GM23338 (cell line): Measurements from ENCODE around the gene FCHSD2. TPM values are rescaled to one million over a fixed set of nuclear protein-coding genes. Genes with fewer than 3 reads are reported as not detected.

Experiments
- ATAC-seq: fragments of 200-7000 bp; cut with Tn5 transposase; 3 replicates; pipeline ENCODE4 v1.9.1; 2020
- DNase-seq: peaks from one replicate; pipeline ENCODE4 v3.0.0-alpha.2; 2015; ENCODE audit warnings: low spot score
- H2AFZ ChIP-seq: fragments of 200-600 bp; sonication (generic); 2 replicates; pipeline ENCODE4 v1.8.0; 2016; ENCODE audit warnings: antibody characterized with exemption, mild to moderate bottlenecking, moderate library complexity
- H3F3A ChIP-seq: fragments of 200-600 bp; sonication (generic); replicated peaks from 2 replicates; pipeline ENCODE4 v1.8.0; 2017; ENCODE audit warnings: antibody characterized with exemption, mixed run types, low read depth
- H3K27ac ChIP-seq: fragments of 200-600 bp; sonication (generic); 2 replicates; pipeline ENCODE4 v1.6.1; 2016; ENCODE audit warnings: low read depth
- H3K27me3 ChIP-seq: fragments of 200-600 bp; sonication (generic); 2 replicates; pipeline ENCODE4 v1.8.0; 2016; ENCODE audit warnings: mild to moderate bottlenecking, mixed run types, moderate library complexity; ENCODE audit not compliant: insufficient read depth
- H3K36me3 ChIP-seq: fragments of 200-600 bp; sonication (generic); 2 replicates; pipeline ENCODE4 v1.8.0; 2016; ENCODE audit warnings: mild to moderate bottlenecking; ENCODE audit not compliant: insufficient read depth
- H3K4me1 ChIP-seq: fragments of 200-600 bp; sonication (generic); 2 replicates; pipeline ENCODE4 v1.8.0; 2016; ENCODE audit warnings: mild to moderate bottlenecking, moderate library complexity; ENCODE audit not compliant: insufficient read depth
- H3K4me2 ChIP-seq: fragments of 200-600 bp; sonication (generic); 2 replicates; pipeline ENCODE4 v1.7.1; 2017; ENCODE audit warnings: mixed run types
- H3K4me3 ChIP-seq: fragments of 200-600 bp; sonication (generic); 2 replicates; pipeline ENCODE4 v1.6.1; 2016; ENCODE audit warnings: mixed run types
- H3K79me2 ChIP-seq: fragments of 200-600 bp; sonication (generic); replicated peaks from 2 replicates; pipeline ENCODE4 v1.8.0; 2017; ENCODE audit warnings: mild to moderate bottlenecking; ENCODE audit not compliant: insufficient read depth
- H3K9me2 ChIP-seq: fragments of 200-600 bp; sonication (generic); 2 replicates; pipeline ENCODE4 v1.8.0; 2017; ENCODE audit not compliant: insufficient read depth
- H4K20me1 ChIP-seq: fragments of 200-600 bp; sonication (generic); replicated peaks from 2 replicates; pipeline ENCODE4 v1.8.0; 2017; ENCODE audit warnings: mild to moderate bottlenecking; ENCODE audit not compliant: insufficient read depth
- H3K27ac Mint-ChIP-seq: 2 replicates; pipeline ENCODE4 v1.8.0; 2020; ENCODE audit warnings: inconsistent platforms, mild to moderate bottlenecking, moderate library complexity, mixed read lengths
- H3K27me3 Mint-ChIP-seq: 3 replicates; pipeline ENCODE4 v1.8.0; 2022; ENCODE audit warnings: low read depth, mild to moderate bottlenecking, moderate library complexity, mixed read lengths, inconsistent platforms; ENCODE audit not compliant: insufficient read depth, poor library complexity
- H3K36me3 Mint-ChIP-seq: 3 replicates; pipeline ENCODE4 v1.8.0; 2021; ENCODE audit warnings: low read depth, mild to moderate bottlenecking, inconsistent platforms, moderate library complexity, mixed read lengths
- H3K4me1 Mint-ChIP-seq: 3 replicates; pipeline ENCODE4 v1.8.0; 2020; ENCODE audit warnings: mild to moderate bottlenecking, inconsistent platforms, mixed read lengths
- H3K4me3 Mint-ChIP-seq: 3 replicates; pipeline ENCODE4 v1.8.0; 2021; ENCODE audit warnings: moderate library complexity, mild to moderate bottlenecking, inconsistent platforms, mixed read lengths
- H3K9me3 Mint-ChIP-seq: 3 replicates; pipeline ENCODE4 v1.8.0; 2020; ENCODE audit warnings: moderate library complexity, mild to moderate bottlenecking, inconsistent platforms, mixed read lengths
- EZH2 ChIP-seq: fragments of 200-600 bp; sonication (generic); IDR thresholded peaks from one replicate; pipeline ENCODE4 v1.8.0; 2017; ENCODE audit warnings: antibody characterized with exemption, mild to moderate bottlenecking, low read depth; ENCODE audit not compliant: unreplicated experiment
- EZH2phosphoT487 ChIP-seq: fragments of 200-600 bp; sonication (generic); IDR thresholded peaks from one replicate; pipeline ENCODE4 v1.8.1; 2018; ENCODE audit warnings: antibody characterized with exemption; ENCODE audit not compliant: unreplicated experiment
- JUNB ChIP-seq: IDR thresholded peaks from one replicate; pipeline ENCODE4 v1.6.1; 2016; ENCODE audit warnings: antibody characterized with exemption; ENCODE audit not compliant: unreplicated experiment
- NANOG ChIP-seq: IDR thresholded peaks from 2 replicates; pipeline ENCODE4 v1.6.1; 2016; ENCODE audit warnings: antibody characterized with exemption, borderline replicate concordance
- POLR2AphosphoS5 ChIP-seq: IDR thresholded peaks from 2 replicates; pipeline ENCODE4 v1.6.1; 2016; ENCODE audit warnings: antibody characterized with exemption, low read depth
- ZNF114 ChIP-seq: fragments of 250-450 bp; sonication (Bioruptor Pico); IDR thresholded peaks from 2 replicates; pipeline ENCODE4 v1.5.0; 2020; ENCODE audit warnings: mild to moderate bottlenecking, moderate library complexity
- ZNF462 ChIP-seq: fragments of 250-450 bp; sonication (Bioruptor Pico); IDR thresholded peaks from 2 replicates; pipeline ENCODE4 v1.5.0; 2020; ENCODE audit warnings: mild to moderate bottlenecking, moderate library complexity
- polyA plus RNA-seq: library from polyadenylated mRNA; unstranded; fragments of >200 nt; fragmentation: Nextera tagmentation; extraction: Ambion mirVana; gene quantifications from 2 replicates; pipeline ENCODE4 v1.2.1, GENCODE V29; 2016
- total RNA-seq: library from RNA; depleted of rRNA; stranded (reverse); fragments of >200 nt; shearing (Covaris generic); gene quantifications from 2 replicates; pipeline ENCODE4 v1.2.3, GENCODE V29; 2014
- TF ChIP-seq, protein P1 (sequence below), 2 experiments: fragments of 200-600 bp in 1 of 2; sonication (generic) in 1 of 2; conservative IDR thresholded peaks; 2 replicates each; pipeline versions ENCODE4 v1.5.1 to v1.6.1; 2016 to 2017; ENCODE audit warnings: antibody characterized with exemption in 2 of 2, low read depth in 2 of 2, mild to moderate bottlenecking in 2 of 2, moderate library complexity in 1 of 2

The FCHSD2 gene
- total and polyA plus RNA-seq, 2 experiments from 2014 or later: 3.6 to 5.2 TPM

DNA sequence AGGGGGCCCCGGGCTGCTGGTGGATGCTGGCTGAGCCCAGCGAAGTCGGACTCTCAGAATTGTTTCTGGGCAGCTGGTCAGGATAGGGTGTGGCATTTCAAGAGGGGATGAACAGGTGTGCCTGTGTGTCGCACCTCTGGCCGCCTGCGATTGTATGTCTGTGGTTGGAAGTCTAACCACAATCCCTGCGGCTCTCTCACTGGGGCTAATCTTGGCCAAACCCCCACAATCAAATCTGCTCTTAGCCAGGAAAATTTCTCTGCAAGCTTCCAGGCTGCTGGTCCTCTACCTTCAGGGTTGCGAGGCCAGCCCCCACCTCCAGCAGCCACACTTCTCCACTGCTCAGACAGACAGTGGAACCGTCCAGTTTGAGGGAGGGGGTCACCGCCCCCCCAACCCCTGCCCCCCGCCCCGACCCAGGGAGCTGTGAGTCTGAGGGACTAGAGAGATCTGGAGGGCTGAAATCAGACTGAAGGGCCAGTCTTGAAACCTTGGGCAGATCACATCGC, 327.0 kb downstream of the FCHSD2 start:
- peaks cover 23% of the 10 kb centered on the region for H3K27me3 Mint-ChIP-seq
- no peaks in the 10 kb centered on the region; the same call in 1 of the 2 replicates for H4K20me1 ChIP-seq
- H3K9me3 Mint-ChIP-seq: no peaks in the 10 kb centered on the region
- H3K27me3 ChIP-seq: 0 out of 2 replicates have a peak, but pooled peaks cover 2% of the 10 kb centered on the region
- peak overlapping the region; percentile 91 for H3K4me3 ChIP-seq
- DNase-seq (no peak), ATAC-seq (no peak)
- H3K27ac Mint-ChIP-seq: no peak overlapping the region; the same call in 1 of the 2 replicates
- TF ChIP-seq JUNB: no peak
- TF ChIP-seq NANOG: no peak
- no peak for TF ChIP-seq ZNF114 (CRISPR knock-in tag)
- no peak for TF ChIP-seq POLR2AphosphoS5
- TF ChIP-seq ZNF462 (CRISPR knock-in tag): no peak
- no peak for TF ChIP-seq EZH2phosphoT487
- TF ChIP-seq, protein P1, sequence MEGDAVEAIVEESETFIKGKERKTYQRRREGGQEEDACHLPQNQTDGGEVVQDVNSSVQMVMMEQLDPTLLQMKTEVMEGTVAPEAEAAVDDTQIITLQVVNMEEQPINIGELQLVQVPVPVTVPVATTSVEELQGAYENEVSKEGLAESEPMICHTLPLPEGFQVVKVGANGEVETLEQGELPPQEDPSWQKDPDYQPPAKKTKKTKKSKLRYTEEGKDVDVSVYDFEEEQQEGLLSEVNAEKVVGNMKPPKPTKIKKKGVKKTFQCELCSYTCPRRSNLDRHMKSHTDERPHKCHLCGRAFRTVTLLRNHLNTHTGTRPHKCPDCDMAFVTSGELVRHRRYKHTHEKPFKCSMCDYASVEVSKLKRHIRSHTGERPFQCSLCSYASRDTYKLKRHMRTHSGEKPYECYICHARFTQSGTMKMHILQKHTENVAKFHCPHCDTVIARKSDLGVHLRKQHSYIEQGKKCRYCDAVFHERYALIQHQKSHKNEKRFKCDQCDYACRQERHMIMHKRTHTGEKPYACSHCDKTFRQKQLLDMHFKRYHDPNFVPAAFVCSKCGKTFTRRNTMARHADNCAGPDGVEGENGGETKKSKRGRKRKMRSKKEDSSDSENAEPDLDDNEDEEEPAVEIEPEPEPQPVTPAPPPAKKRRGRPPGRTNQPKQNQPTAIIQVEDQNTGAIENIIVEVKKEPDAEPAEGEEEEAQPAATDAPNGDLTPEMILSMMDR (conservative IDR thresholded peaks at IDR 0.05; ENCODE audit: low read depth in 2 of 2): no peak
- TF ChIP-seq EZH2: no peak
- peak overlapping the region; percentile 96 for H3K4me2 ChIP-seq
- peaks cover 20% of the 10 kb centered on the region; the same call in 2 of the 3 replicates for H3K36me3 Mint-ChIP-seq
- H3K9me2 ChIP-seq: no peaks in the 10 kb centered on the region
- H3K27ac ChIP-seq: no peak overlapping the region
- H3K4me1 ChIP-seq: peaks cover 15% of the 10 kb centered on the region; the same call in 1 of the 2 replicates
- H3K4me3 Mint-ChIP-seq: peak overlapping the region; percentile 97
- peak overlapping the region; percentile 99 for H2AFZ ChIP-seq
- peaks cover 7% of the 10 kb centered on the region; the same call in 1 of the 2 replicates for H3K79me2 ChIP-seq
- peaks cover 36% of the 10 kb centered on the region for H3K4me1 Mint-ChIP-seq
- peaks cover 12% of the 10 kb centered on the region for H3F3A ChIP-seq
- H3K36me3 ChIP-seq: 0 out of 2 replicates have a peak, but pooled peaks cover 3% of the 10 kb centered on the region
